ENCODE data around the gene RASA1.
"Not testable (repeated sequence)": the region's sequence is repeated elsewhere in the genome, so short reads cannot be mapped to it uniquely, and the experiment has no call there.

Gene RASA1

GRCh38 chr5:87282269-87282668 lies 14.6 kb downstream of the RASA1 start:
- DNase-seq (ENCODE audit: low spot score): no peak

GRCh38 chr5:87287266-87287665 lies 19.6 kb downstream of the RASA1 start:
- DNase-seq (ENCODE audit: low spot score): not testable (repeated sequence)

GRCh38 chr5:87298692-87299362 lies 31.1 kb downstream of the RASA1 start:
- no peak for DNase-seq (ENCODE audit: low spot score)

GRCh38 chr5:87300176-87300575 lies 32.5 kb downstream of the RASA1 start:
- DNase-seq (ENCODE audit: low spot score): no peak

- peak; percentile 87 for DNase-seq (ENCODE audit: low spot score)
Measured at GRCh38 chr5:87300744-87301143, 33.1 kb downstream of the RASA1 start.

GRCh38 chr5:87302061-87302460 lies 34.4 kb downstream of the RASA1 start:
- no peak for DNase-seq (ENCODE audit: low spot score)

GRCh38 chr5:87303324-87303723 lies 35.6 kb downstream of the RASA1 start:
- DNase-seq (ENCODE audit: low spot score): no peak

- not testable (repeated sequence) for DNase-seq (ENCODE audit: low spot score)
Measured at GRCh38 chr5:87306090-87306489, 38.4 kb downstream of the RASA1 start.

- no peak for DNase-seq (ENCODE audit: low spot score)
Measured at GRCh38 chr5:87307796-87308423, 40.2 kb downstream of the RASA1 start.

GRCh38 chr5:87311405-87312279 lies 44.0 kb downstream of the RASA1 start:
- DNase-seq (ENCODE audit: low spot score): no peak

- DNase-seq (ENCODE audit: low spot score): no peak
Measured at GRCh38 chr5:87313216-87313615, 45.5 kb downstream of the RASA1 start.

- no peak for DNase-seq (ENCODE audit: low spot score)
Measured at GRCh38 chr5:87319469-87319868, 51.8 kb downstream of the RASA1 start.

GRCh38 chr5:87321605-87322004 lies 53.9 kb downstream of the RASA1 start:
- DNase-seq (ENCODE audit: low spot score): no peak

- DNase-seq (ENCODE audit: low spot score): no peak
Measured at GRCh38 chr5:87322381-87322780, 54.7 kb downstream of the RASA1 start.

- DNase-seq (ENCODE audit: low spot score): no peak
Measured at GRCh38 chr5:87327998-87328397, 60.3 kb downstream of the RASA1 start.

GRCh38 chr5:87329114-87329513 lies 61.4 kb downstream of the RASA1 start:
- DNase-seq (ENCODE audit: low spot score): no peak

GRCh38 chr5:87339986-87340385 lies 72.3 kb downstream of the RASA1 start:
- no peak for DNase-seq (ENCODE audit: low spot score)

- DNase-seq (ENCODE audit: low spot score): no peak
Measured at GRCh38 chr5:87340716-87341115, 73.0 kb downstream of the RASA1 start.

- no peak for DNase-seq (ENCODE audit: low spot score)
Measured at GRCh38 chr5:87347272-87347671, 79.6 kb downstream of the RASA1 start.

GRCh38 chr5:87347841-87348240 lies 80.2 kb downstream of the RASA1 start:
- no peak for DNase-seq (ENCODE audit: low spot score)

GRCh38 chr5:87354496-87354895 lies 86.8 kb downstream of the RASA1 start:
- DNase-seq (ENCODE audit: low spot score): no peak

GRCh38 chr5:87359106-87359505 lies 91.4 kb downstream of the RASA1 start:
- no peak for DNase-seq (ENCODE audit: low spot score)

GRCh38 chr5:87360132-87360531 lies 92.4 kb downstream of the RASA1 start:
- DNase-seq (ENCODE audit: low spot score): no peak

All from AG20443 (cell line).